HEK293 (cell line): Measurements from ENCODE around the gene S100P.
"Not testable (repeated sequence)": the region's sequence is repeated elsewhere in the genome, so short reads cannot be mapped to it uniquely, and the experiment has no call there.

ENCODE experiments used
- CTCF ChIA-PET: fragments of 350-600 bp; formaldehyde crosslinking; extraction: SDS; loops from one replicate; lab custom pipeline; 2021; ENCODE audit warnings: antibody characterized with exemption; lab: Yijun Ruan, JAX
- POLR2A ChIA-PET: fragments of 300-600 bp; formaldehyde crosslinking; extraction: SDS; loops from one replicate; lab custom pipeline; 2020; ENCODE audit warnings: antibody characterized with exemption, inconsistent platforms; lab: Yijun Ruan, JAX
- H3K27ac ChIP-seq: fragments of 200-500 bp; sonication (Bioruptor generic); 2 replicates; pipeline ENCODE4 v1.5.1; 2014; ENCODE audit warnings: low read depth, low read length, control low read depth, inconsistent platforms; ENCODE audit errors: extremely low read depth
- H3K36me3 ChIP-seq, 2 experiments: fragments of 200-500 bp in 1 of 2; sonication (Bioruptor generic) in 1 of 2; 1 replicate in 1 of 2; 2 replicates in 1 of 2; pipeline ENCODE4 v1.5.1; 2014 to 2017; ENCODE audit warnings: inconsistent platforms in 2 of 2, low read length in 2 of 2; ENCODE audit not compliant: control insufficient read depth in 2 of 2, insufficient read depth in 1 of 2
- H3K4me1 ChIP-seq: fragments of 200-500 bp; sonication (Bioruptor generic); 2 replicates; pipeline ENCODE4 v1.5.1; 2014; ENCODE audit warnings: mild to moderate bottlenecking, low read length, inconsistent platforms; ENCODE audit not compliant: control insufficient read depth, insufficient read depth
- H3K4me3 ChIP-seq: 2 replicates; pipeline ENCODE4 v1.5.1; 2011; ENCODE audit warnings: low read depth, mild to moderate bottlenecking, control low read depth, low read length, moderate library complexity
- H3K9me3 ChIP-seq: fragments of 200-500 bp; sonication (Bioruptor generic); 2 replicates; pipeline ENCODE4 v1.5.1; 2014; ENCODE audit warnings: low read depth, low read length, inconsistent platforms; ENCODE audit not compliant: control insufficient read depth, insufficient read depth
- GFI1B ChIP-seq: fragments of 450-650 bp; formaldehyde crosslinking; IDR thresholded peaks from 2 replicates; pipeline ENCODE4 v1.5.1; 2016; ENCODE audit warnings: missing biosample characterization, missing genetic modification characterization
- ZBTB20 ChIP-seq: fragments of 450-650 bp; formaldehyde crosslinking; IDR thresholded peaks from 2 replicates; pipeline ENCODE4 v1.5.1; 2016; ENCODE audit warnings: missing biosample characterization, missing genetic modification characterization
- ZBTB48 ChIP-seq: fragments of 450-650 bp; formaldehyde crosslinking; IDR thresholded peaks from 2 replicates; pipeline ENCODE4 v1.5.1; 2016; ENCODE audit warnings: missing biosample characterization, missing genetic modification characterization
- ZBTB8A ChIP-seq: fragments of 450-650 bp; formaldehyde crosslinking; IDR thresholded peaks from 2 replicates; pipeline ENCODE4 v1.5.1; 2016; ENCODE audit warnings: missing biosample characterization, missing genetic modification characterization
- ZFP41 ChIP-seq: fragments of 450-650 bp; formaldehyde crosslinking; IDR thresholded peaks from 2 replicates; pipeline ENCODE4 v1.5.1; 2016; ENCODE audit warnings: missing biosample characterization, missing genetic modification characterization, borderline replicate concordance
- ZNF112 ChIP-seq: fragments of 450-650 bp; formaldehyde crosslinking; IDR thresholded peaks from 2 replicates; pipeline ENCODE4 v1.5.0; 2017; ENCODE audit warnings: missing biosample characterization, missing genetic modification characterization
- ZNF184 ChIP-seq: fragments of 450-650 bp; IDR thresholded peaks from 2 replicates; pipeline ENCODE4 v1.5.1; 2018; ENCODE audit warnings: missing biosample characterization, mild to moderate bottlenecking, missing genetic modification characterization
- ZNF2 ChIP-seq: fragments of 450-650 bp; formaldehyde crosslinking; IDR thresholded peaks from 2 replicates; pipeline ENCODE4 v1.5.1; 2016; ENCODE audit warnings: missing biosample characterization, missing genetic modification characterization
- ZNF23 ChIP-seq: fragments of 450-650 bp; formaldehyde crosslinking; IDR thresholded peaks from 2 replicates; pipeline ENCODE4 v1.5.1; 2016; ENCODE audit warnings: missing biosample characterization, missing genetic modification characterization, borderline replicate concordance
- ZNF335 ChIP-seq: fragments of 450-650 bp; formaldehyde crosslinking; conservative IDR thresholded peaks from 2 replicates; pipeline ENCODE4 v1.5.1; 2016; ENCODE audit warnings: missing biosample characterization, missing genetic modification characterization
- ZNF341 ChIP-seq: fragments of 450-650 bp; formaldehyde crosslinking; IDR thresholded peaks from 2 replicates; pipeline ENCODE4; 2016; ENCODE audit warnings: low read depth, missing biosample characterization, missing genetic modification characterization
- ZNF514 ChIP-seq: fragments of 450-650 bp; formaldehyde crosslinking; IDR thresholded peaks from 2 replicates; pipeline ENCODE4 v1.5.1; 2016; ENCODE audit warnings: missing biosample characterization, missing genetic modification characterization
- ZNF548 ChIP-seq: fragments of 450-650 bp; formaldehyde crosslinking; IDR thresholded peaks from 2 replicates; pipeline ENCODE4 v1.5.1; 2016; ENCODE audit warnings: missing biosample characterization, missing genetic modification characterization
- ZNF623 ChIP-seq: fragments of 450-650 bp; formaldehyde crosslinking; IDR thresholded peaks from 2 replicates; pipeline ENCODE4 v1.5.1; 2016; ENCODE audit warnings: missing biosample characterization, missing genetic modification characterization
- ZNF626 ChIP-seq: fragments of 450-650 bp; sonication (Bioruptor Pico); formaldehyde crosslinking; IDR thresholded peaks from 2 replicates; pipeline ENCODE4 v1.5.1; 2018; ENCODE audit warnings: missing biosample characterization, missing genetic modification characterization, inconsistent platforms
- ZNF664 ChIP-seq: fragments of 450-650 bp; formaldehyde crosslinking; IDR thresholded peaks from 2 replicates; pipeline ENCODE4 v1.5.1; 2016; ENCODE audit warnings: missing biosample characterization, missing genetic modification characterization
- ZNF777 ChIP-seq: fragments of 450-650 bp; formaldehyde crosslinking; IDR thresholded peaks from 2 replicates; pipeline ENCODE4 v1.5.1; 2017; ENCODE audit warnings: missing biosample characterization, missing genetic modification characterization, borderline replicate concordance
- ZSCAN4 ChIP-seq: fragments of 450-650 bp; formaldehyde crosslinking; IDR thresholded peaks from 2 replicates; pipeline ENCODE4 v1.5.1; 2017; ENCODE audit warnings: missing biosample characterization, missing genetic modification characterization
- TF ChIP-seq, protein P1 (sequence below): fragments of 450-650 bp; formaldehyde crosslinking; IDR thresholded peaks from 2 replicates; pipeline ENCODE4 v1.5.1; 2016; ENCODE audit warnings: missing biosample characterization, missing genetic modification characterization

Gene S100P

GRCh38 chr4:6724421-6725111 is 30.9 kb downstream of the S100P start (continued):
- no peak for TF ChIP-seq ZNF23 (tag by site-specific recombination)
- TF ChIP-seq ZNF335 (tag by site-specific recombination) = no peak
- TF ChIP-seq ZBTB20 = no peak
- no peak for TF ChIP-seq ZNF777 (tag by site-specific recombination)
- no peak for TF ChIP-seq ZNF548 (tag by site-specific recombination)
- no peak for TF ChIP-seq ZNF184
- no peak for TF ChIP-seq ZNF2

DNA sequence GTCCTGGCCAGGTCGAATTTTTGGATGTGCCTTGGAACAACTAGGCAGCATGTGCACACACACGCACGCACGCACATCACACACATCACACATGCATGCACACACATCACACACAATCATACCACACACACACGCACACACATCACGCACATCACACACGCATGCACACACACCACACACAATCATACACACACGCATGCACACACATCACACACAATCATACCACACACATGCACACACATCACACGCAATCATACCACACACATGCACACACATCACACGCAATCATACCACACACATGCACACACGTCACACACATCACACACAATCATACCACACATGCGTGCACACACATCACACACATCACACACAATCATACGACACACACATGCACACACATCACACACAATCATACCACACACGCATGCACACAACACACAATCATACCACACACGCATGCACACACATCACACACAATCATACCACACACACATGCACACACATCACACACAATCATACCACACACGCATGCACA is 31.8 kb downstream of the S100P start:
- H3K36me3 ChIP-seq, H3K4me3 ChIP-seq, CTCF ChIA-PET, H3K9me3 ChIP-seq, H3K27ac ChIP-seq, POLR2A ChIA-PET, H3K4me1 ChIP-seq: not testable (repeated sequence)
- TF ChIP-seq, protein P1, sequence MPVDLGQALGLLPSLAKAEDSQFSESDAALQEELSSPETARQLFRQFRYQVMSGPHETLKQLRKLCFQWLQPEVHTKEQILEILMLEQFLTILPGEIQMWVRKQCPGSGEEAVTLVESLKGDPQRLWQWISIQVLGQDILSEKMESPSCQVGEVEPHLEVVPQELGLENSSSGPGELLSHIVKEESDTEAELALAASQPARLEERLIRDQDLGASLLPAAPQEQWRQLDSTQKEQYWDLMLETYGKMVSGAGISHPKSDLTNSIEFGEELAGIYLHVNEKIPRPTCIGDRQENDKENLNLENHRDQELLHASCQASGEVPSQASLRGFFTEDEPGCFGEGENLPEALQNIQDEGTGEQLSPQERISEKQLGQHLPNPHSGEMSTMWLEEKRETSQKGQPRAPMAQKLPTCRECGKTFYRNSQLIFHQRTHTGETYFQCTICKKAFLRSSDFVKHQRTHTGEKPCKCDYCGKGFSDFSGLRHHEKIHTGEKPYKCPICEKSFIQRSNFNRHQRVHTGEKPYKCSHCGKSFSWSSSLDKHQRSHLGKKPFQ (tag by site-specific recombination) = peak; percentile 88
- peak; percentile 63 for TF ChIP-seq ZSCAN4 (tag by site-specific recombination)

- Histone ChIP-seq H3K27ac (no peak overlapping the region), H3K4me3 (no peak overlapping the region), H3K9me3 (no peaks in the 10 kb centered on the region), H3K4me1 (no peaks in the 10 kb centered on the region)
- TF ChIP-seq ZNF112 (tag by site-specific recombination) = no peak
- peak; percentile 33; the same call in 1 of the 2 replicates for TF ChIP-seq ZNF623 (tag by site-specific recombination)
- TF ChIP-seq, all 188 proteins: peak for 1
- CTCF ChIA-PET = interaction anchor here (1.7 kb wide), 1 partner anchor 146 kb away, joined by 5 read pairs; no protein-coding TSS in a partner anchor
- POLR2A ChIA-PET = no interaction called here
- no peaks in the 10 kb centered on the region for H3K36me3 ChIP-seq
These were observed 33.6 kb downstream of the S100P start for GRCh38 chr4:6727081-6727942.

- no peak overlapping the region for H3K4me3 ChIP-seq
- H3K36me3 ChIP-seq = no peaks in the 10 kb centered on the region
- POLR2A ChIA-PET = no interaction called here
- H3K27ac ChIP-seq = no peak overlapping the region
- CTCF ChIA-PET = interaction anchor here (1.7 kb wide), 1 partner anchor 146 kb away, joined by 5 read pairs; no protein-coding TSS in a partner anchor
- TF ChIP-seq ZNF664 (no peak), ZNF626 (tag by site-specific recombination) (no peak), GFI1B (tag by site-specific recombination) (no peak), ZBTB8A (no peak), ZNF341 (tag by site-specific recombination) (no peak), ZFP41 (tag by site-specific recombination) (no peak), ZNF514 (no peak), ZBTB48 (tag by site-specific recombination) (no peak)
- no peaks in the 10 kb centered on the region for H3K9me3 ChIP-seq
- H3K4me1 ChIP-seq = no peaks in the 10 kb centered on the region
These were observed 34.2 kb downstream of the S100P start for GRCh38 chr4:6727943-6728250.
